NCI-H2171 (cell line): Measurements from ENCODE around the gene COBL.

Experiments
- DNase-seq: peaks from one replicate; lab custom pipeline; 2025; lab: John Stamatoyannopoulos, UW

COBL gene

GRCh38 chr7:51255036-51255435, 61.6 kb downstream of the COBL start:
- no peak for DNase-seq

GRCh38 chr7:51253157-51253556, 63.5 kb downstream of the COBL start:
- no peak for DNase-seq

- no peak for DNase-seq
These were observed 65.3 kb downstream of the COBL start for GRCh38 chr7:51251290-51251689.

- DNase-seq = no peak
These were observed 66.1 kb downstream of the COBL start for GRCh38 chr7:51250512-51250911.

- DNase-seq = no peak
These were observed 66.6 kb downstream of the COBL start for GRCh38 chr7:51249991-51250390.

GRCh38 chr7:51249187-51249945, 67.2 kb downstream of the COBL start:
- DNase-seq = no peak

GRCh38 chr7:51246258-51247245, 70.1 kb downstream of the COBL start:
- no peak for DNase-seq

- no peak for DNase-seq
These were observed 71.7 kb downstream of the COBL start for GRCh38 chr7:51244885-51245284.

- DNase-seq = no peak
These were observed 72.6 kb downstream of the COBL start for GRCh38 chr7:51244053-51244452.

- no peak for DNase-seq
These were observed 73.0 kb downstream of the COBL start for GRCh38 chr7:51243631-51244030.

GRCh38 chr7:51242881-51243518, 73.6 kb downstream of the COBL start:
- no peak for DNase-seq

- DNase-seq = no peak
These were observed 74.5 kb downstream of the COBL start for GRCh38 chr7:51242007-51242691.

- DNase-seq = no peak
These were observed 75.7 kb downstream of the COBL start for GRCh38 chr7:51240868-51241267.

- no peak for DNase-seq
These were observed 76.9 kb downstream of the COBL start for GRCh38 chr7:51239691-51240090.

- no peak for DNase-seq
These were observed 77.6 kb downstream of the COBL start for GRCh38 chr7:51238981-51239495.

GRCh38 chr7:51237446-51238133, 79.0 kb downstream of the COBL start:
- no peak for DNase-seq

GRCh38 chr7:51236470-51237132, 80.0 kb downstream of the COBL start:
- no peak for DNase-seq

GRCh38 chr7:51235593-51236313, 80.9 kb downstream of the COBL start:
- no peak for DNase-seq

GRCh38 chr7:51234609-51235308, 81.8 kb downstream of the COBL start:
- no peak for DNase-seq
